Right atrium auricular region (tissue), 2 donors: ENCODE measurements around the gene ADAMTS2. TPM values are rescaled to one million over a fixed set of nuclear protein-coding genes. Genes with fewer than 3 reads are reported as not detected.
A peak's percentile ranks its signal among the peaks of the same experiment; 100 is the strongest.

Experiments
- DNase-seq: peaks from one replicate; pipeline ENCODE4 v3.0.0-alpha.2; 2019; ENCODE audit warnings: low spot score
- H3K27ac ChIP-seq, 2 donors: fragments of 200-600 bp; sonication (generic); 1 replicate in 1 of 2; 2 replicates in 1 of 2; pipeline ENCODE4 v1.5.1; 2016 to 2019
- H3K27me3 ChIP-seq, 2 donors: fragments of 200-600 bp; sonication (generic); one replicate each; pipeline versions ENCODE4 v1.5.1 to v1.6.0; 2017 to 2019
- H3K36me3 ChIP-seq: fragments of 200-600 bp; sonication (generic); one replicate; pipeline ENCODE4 v1.5.1; 2016
- H3K4me1 ChIP-seq, 2 donors: fragments of 200-600 bp; sonication (generic); one replicate each; pipeline versions ENCODE4 v1.5.1 to v1.6.0; 2017 to 2019
- H3K4me3 ChIP-seq, 2 donors: fragments of 200-600 bp; sonication (generic); 1 replicate in 1 of 2; 2 replicates in 1 of 2; pipeline ENCODE4 v1.5.1; 2017 to 2019; ENCODE audit warnings: mild to moderate bottlenecking in 1 of 2, moderate library complexity in 1 of 2
- H3K9me3 ChIP-seq, 2 donors: fragments of 200-600 bp; sonication (generic); one replicate each; pipeline ENCODE4 v1.5.1; 2019
- CTCF ChIP-seq, 2 donors: fragments of 200-600 bp; sonication (generic); IDR thresholded peaks; one replicate each; pipeline ENCODE4 v1.5.1; 2019; ENCODE audit warnings: antibody characterized with exemption in 2 of 2
- total RNA-seq, 2 donors: library from RNA; depleted of rRNA; stranded (reverse); fragments of >200 nt; gene quantifications; one replicate each; pipeline ENCODE4 v1.1.0, GENCODE V29; 2016

ADAMTS2 gene
- total RNA-seq, 2 donors from 2014 or later, result 13.6 to 13.7 TPM

GRCh38 chr5:179267071-179267670 is 78.1 kb downstream of the ADAMTS2 start:
- Histone ChIP-seq H3K4me1 (peaks cover 0 to 55% of the 10 kb centered on the region in 2 donors), H3K4me3 (no peak overlapping the region), H3K36me3 (no peaks in the 10 kb centered on the region), H3K9me3 (no peaks in the 10 kb centered on the region), H3K27ac (peak overlapping the region in 1 of 2 donors; percentile 53), H3K27me3 (no peaks in the 10 kb centered on the region)
- DNase-seq, result peak; percentile 57
- no peak for TF ChIP-seq CTCF (IDR thresholded peaks at IDR 0.05)

GRCh38 chr5:179266291-179267070 is 78.8 kb downstream of the ADAMTS2 start:
- H3K27ac ChIP-seq, result peak overlapping the region; percentile 53 to 63
- peaks cover 0 to 50% of the 10 kb centered on the region in 2 donors for H3K4me1 ChIP-seq
- DNase-seq, result peak; percentile 58
- H3K9me3 ChIP-seq, result no peaks in the 10 kb centered on the region
- TF ChIP-seq CTCF (IDR thresholded peaks at IDR 0.05), result no peak
- H3K27me3 ChIP-seq, result no peaks in the 10 kb centered on the region
- H3K4me3 ChIP-seq, result no peak overlapping the region
- no peaks in the 10 kb centered on the region for H3K36me3 ChIP-seq

- DNase-seq, result peak; percentile 97
- Histone ChIP-seq H3K4me1 (peaks cover 0 to 42% of the 10 kb centered on the region in 2 donors), H3K4me3 (peak overlapping the region in 1 of 2 donors; percentile 13), H3K27me3 (no peaks in the 10 kb centered on the region), H3K36me3 (no peaks in the 10 kb centered on the region), H3K9me3 (no peaks in the 10 kb centered on the region), H3K27ac (peak overlapping the region; percentile 53 to 63)
- TF ChIP-seq CTCF (IDR thresholded peaks at IDR 0.05), result no peak
These were observed 79.6 kb downstream of the ADAMTS2 start for GRCh38 chr5:179265514-179266290.

- Histone ChIP-seq H3K27ac (peak overlapping the region; percentile 27 to 46), H3K4me1 (peaks cover 0 to 36% of the 10 kb centered on the region in 2 donors), H3K4me3 (peak overlapping the region in 1 of 2 donors; percentile 13), H3K9me3 (no peaks in the 10 kb centered on the region), H3K27me3 (no peaks in the 10 kb centered on the region), H3K36me3 (no peaks in the 10 kb centered on the region)
- no peak for TF ChIP-seq CTCF (IDR thresholded peaks at IDR 0.05)
- peak; percentile 56 for DNase-seq
These were observed 80.3 kb downstream of the ADAMTS2 start for GRCh38 chr5:179264783-179265513.

- Histone ChIP-seq H3K9me3 (no peaks in the 10 kb centered on the region), H3K27me3 (no peaks in the 10 kb centered on the region), H3K4me3 (no peak overlapping the region), H3K4me1 (peaks cover 0 to 36% of the 10 kb centered on the region in 2 donors), H3K27ac (no peak overlapping the region), H3K36me3 (no peaks in the 10 kb centered on the region)
- no peak for DNase-seq
- TF ChIP-seq CTCF (IDR thresholded peaks at IDR 0.05), result no peak
These were observed 81.0 kb downstream of the ADAMTS2 start for GRCh38 chr5:179264053-179264782.
